Esophagus squamous epithelium (tissue), 5 donors: ENCODE data around the gene CCNY. TPM values are rescaled to one million over a fixed set of nuclear protein-coding genes. Genes with fewer than 3 reads are reported as not detected.

Experiments used
- DNase-seq: peaks from one replicate; lab custom pipeline; 2025; lab: John Stamatoyannopoulos, UW
- H3K27ac ChIP-seq, 4 donors: fragments of 200-600 bp; sonication (generic); one replicate each; pipeline ENCODE4 v1.5.1; 2016 to 2019; ENCODE audit warnings: mild to moderate bottlenecking in 1 of 4
- H3K27me3 ChIP-seq, 4 donors: fragments of 200-600 bp; sonication (generic); 1 replicate in 3 of 4; 2 replicates in 1 of 4; pipeline versions ENCODE4 v1.5.1 to v1.6.0; 2017 to 2021; ENCODE audit warnings: antibody characterized with exemption in 1 of 4
- H3K36me3 ChIP-seq, 3 donors: fragments of 200-600 bp; sonication (generic); one replicate each; pipeline ENCODE4 v1.5.1; 2016 to 2019
- H3K4me1 ChIP-seq, 3 donors: fragments of 200-600 bp; sonication (generic); one replicate each; pipeline ENCODE4 v1.5.1; 2017 to 2019
- H3K4me3 ChIP-seq, 4 donors: fragments of 200-600 bp; sonication (generic); 1 replicate in 3 of 4; 2 replicates in 1 of 4; pipeline ENCODE4 v1.5.1; 2016 to 2019; ENCODE audit warnings: mild to moderate bottlenecking in 2 of 4, moderate library complexity in 1 of 4
- H3K9me3 ChIP-seq, 3 donors: fragments of 200-600 bp; sonication (generic); one replicate each; pipeline ENCODE4 v1.5.1; 2016 to 2019
- CTCF ChIP-seq, 6 experiments: fragments of 450-650 bp in 4 of 6; fragments of 200-600 bp in 2 of 6; sonication (generic) in 2 of 6; IDR thresholded peaks; one replicate each; pipeline ENCODE4 v1.5.1; 2016 to 2019; ENCODE audit warnings: antibody characterized with exemption in 6 of 6, mild to moderate bottlenecking in 4 of 6, moderate library complexity in 4 of 6
- POLR2A ChIP-seq, 4 donors: fragments of 450-650 bp; IDR thresholded peaks; one replicate each; pipeline ENCODE4 v1.6.1; 2017; ENCODE audit warnings: antibody characterized with exemption in 4 of 4, mild to moderate bottlenecking in 4 of 4, moderate library complexity in 3 of 4
- WGBS, 2 donors: methylation state at CpG; one replicate each; pipeline ENCODE4 v1.1.5; 2018; 5-methylcytosine and 5-hydroxymethylcytosine counted together
- intact Hi-C: fragments of 100-400 bp; cut with DNase I; formaldehyde crosslinking; loops from one replicate; pipeline ENCODE4 v1.15.0; 2022
- total RNA-seq, 4 donors: library from RNA; depleted of rRNA; stranded (reverse); fragments of >200 nt; gene quantifications; one replicate each; pipeline ENCODE4 v1.1.0, GENCODE V29; 2016
- donor health status: DM: yes; HTN: yes; CAD: no.

CCNY gene
- total RNA-seq, 4 donors from 2014 or later, result 24.1 to 41.5 (median 30.4) TPM

GRCh38 chr10:35379226-35380137 is 43.2 kb downstream of the CCNY start:
- Histone ChIP-seq H3K27ac (peak overlapping the region; percentile 19 to 74 (median 62)), H3K27me3 (no peaks in the 10 kb centered on the region), H3K36me3 (no peaks in the 10 kb centered on the region), H3K4me1 (peaks cover 9 to 58% (median 15%) of the 10 kb centered on the region in 3 donors), H3K4me3 (no peak overlapping the region), H3K9me3 (no peaks in the 10 kb centered on the region)
- WGBS, 2 donors, result 58 to 66% methylated on average over 8 to 11 of the region's 11 CpGs
- TF ChIP-seq CTCF (IDR thresholded peaks at IDR 0.05), result no peak
- no peak for TF ChIP-seq POLR2A (IDR thresholded peaks at IDR 0.05)
- intact Hi-C loops, result no loop called here
- no peak for DNase-seq

- no peaks in the 10 kb centered on the region for H3K9me3 ChIP-seq
- H3K36me3 ChIP-seq, result no peaks in the 10 kb centered on the region
- intact Hi-C loops, result no loop called here
- H3K27me3 ChIP-seq, result no peaks in the 10 kb centered on the region
- no peak overlapping the region for H3K27ac ChIP-seq
- H3K4me3 ChIP-seq, result no peak overlapping the region
- 78 to 84% methylated on average over 5 to 6 of the region's 8 CpGs for WGBS, 2 donors
- no peak for DNase-seq
- TF ChIP-seq POLR2A (IDR thresholded peaks at IDR 0.05) (no peak), CTCF (IDR thresholded peaks at IDR 0.05) (no peak)
- H3K4me1 ChIP-seq, result peaks cover 11 to 61% (median 23%) of the 10 kb centered on the region in 3 donors
These were observed 45.8 kb downstream of the CCNY start for GRCh38 chr10:35382096-35382495.

- WGBS, 2 donors, result 80 to 82% methylated on average over 5 to 10 of the region's 10 CpGs
- TF ChIP-seq POLR2A (IDR thresholded peaks at IDR 0.05) (no peak), CTCF (IDR thresholded peaks at IDR 0.05) (no peak)
- no peak for DNase-seq
- Histone ChIP-seq H3K36me3 (no peaks in the 10 kb centered on the region), H3K27me3 (no peaks in the 10 kb centered on the region), H3K9me3 (no peaks in the 10 kb centered on the region), H3K27ac (no peak overlapping the region), H3K4me1 (peaks cover 8 to 61% (median 28%) of the 10 kb centered on the region in 3 donors), H3K4me3 (no peak overlapping the region)
- intact Hi-C loops, result no loop called here
These were observed 48.1 kb downstream of the CCNY start for GRCh38 chr10:35384265-35384868.

GRCh38 chr10:35386594-35387174 is 50.4 kb downstream of the CCNY start:
- H3K27me3 ChIP-seq, result no peaks in the 10 kb centered on the region
- 57 to 61% methylated on average over 5 of the region's 5 CpGs for WGBS, 2 donors
- TF ChIP-seq CTCF (IDR thresholded peaks at IDR 0.05) (no peak), POLR2A (IDR thresholded peaks at IDR 0.05) (no peak)
- no peak overlapping the region for H3K4me3 ChIP-seq
- no peak for DNase-seq
- H3K9me3 ChIP-seq, result peaks cover 0 to 17% (median 14%) of the 10 kb centered on the region in 3 donors
- H3K27ac ChIP-seq, result peak overlapping the region in 1 of 4 donors; percentile 57
- H3K36me3 ChIP-seq, result no peaks in the 10 kb centered on the region
- intact Hi-C loops, result no loop called here
- H3K4me1 ChIP-seq, result peaks cover 8 to 54% (median 21%) of the 10 kb centered on the region in 3 donors
